HG02798 (cell line): ENCODE measurements around the gene PHGDH.
"Not testable (repeated sequence)": the region's sequence is repeated elsewhere in the genome, so short reads cannot be mapped to it uniquely, and the experiment has no call there.

Source experiments
- ATAC-seq: cut with Tn5 transposase; IDR thresholded peaks from one replicate; pipeline ENCODE4 v1.9.1; 2021; ENCODE audit warnings: mild to moderate bottlenecking; ENCODE audit not compliant: unreplicated experiment, poor library complexity

Gene PHGDH

DNA sequence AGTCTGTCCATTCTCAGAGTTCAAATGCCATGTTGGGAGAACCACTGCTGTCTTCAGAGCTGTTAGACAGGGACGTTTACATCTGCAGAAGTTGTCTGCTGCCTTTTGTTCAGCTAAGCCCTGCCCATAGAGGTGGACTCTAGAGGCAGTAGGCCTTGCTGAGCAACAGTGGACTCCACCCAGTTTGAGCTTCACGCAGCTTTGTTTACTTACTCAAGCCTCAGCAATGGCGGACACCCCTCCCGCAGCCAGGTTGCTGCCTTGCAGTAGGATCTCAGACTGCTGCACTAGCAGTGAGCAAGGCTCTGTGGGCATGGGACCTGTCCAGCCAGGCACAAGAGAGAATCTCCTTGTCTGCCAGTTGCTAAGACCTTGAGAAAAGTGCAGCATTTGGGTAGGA, 14.9 kb upstream of the PHGDH start:
- not testable (repeated sequence) for ATAC-seq

DNA sequence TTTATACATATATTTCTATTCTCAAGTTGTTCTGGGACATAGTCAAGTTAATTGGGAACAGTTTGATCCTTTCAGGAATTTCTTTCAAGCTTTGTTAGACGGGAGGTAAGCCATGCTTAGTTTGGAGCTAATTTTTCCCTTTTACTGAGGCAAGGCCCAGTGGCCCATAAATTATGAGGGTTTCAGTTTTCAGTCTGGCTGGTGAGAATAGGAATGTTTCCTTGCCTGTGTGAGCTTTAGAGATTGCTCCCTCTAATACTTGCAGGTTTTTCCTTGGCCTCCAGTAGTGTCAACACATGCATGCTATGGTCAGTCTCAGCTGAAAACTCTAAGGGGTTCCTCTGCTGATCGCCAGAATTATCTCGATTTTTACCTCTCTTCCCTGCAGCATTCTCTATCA, 14.1 kb upstream of the PHGDH start:
- ATAC-seq = no peak

DNA sequence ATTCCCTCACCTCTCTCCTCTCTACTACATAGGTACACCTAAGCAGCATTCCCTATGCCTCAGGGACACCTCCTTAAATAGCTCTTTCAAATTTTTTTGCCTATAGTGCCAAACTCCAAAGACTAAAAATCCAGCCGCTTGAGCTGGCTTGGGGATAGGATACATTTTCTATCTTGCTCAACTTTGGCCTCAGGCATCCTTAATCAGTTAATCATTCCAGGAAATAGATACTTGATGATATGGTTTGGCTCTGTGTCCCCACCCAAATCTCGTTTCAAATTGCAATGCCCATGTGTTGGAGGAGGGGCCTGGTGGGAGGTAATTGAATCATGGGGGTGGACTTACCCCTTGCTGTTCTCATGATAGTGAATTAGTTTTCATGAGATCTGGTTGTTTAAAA, 11.4 kb upstream of the PHGDH start:
- ATAC-seq = no peak

DNA sequence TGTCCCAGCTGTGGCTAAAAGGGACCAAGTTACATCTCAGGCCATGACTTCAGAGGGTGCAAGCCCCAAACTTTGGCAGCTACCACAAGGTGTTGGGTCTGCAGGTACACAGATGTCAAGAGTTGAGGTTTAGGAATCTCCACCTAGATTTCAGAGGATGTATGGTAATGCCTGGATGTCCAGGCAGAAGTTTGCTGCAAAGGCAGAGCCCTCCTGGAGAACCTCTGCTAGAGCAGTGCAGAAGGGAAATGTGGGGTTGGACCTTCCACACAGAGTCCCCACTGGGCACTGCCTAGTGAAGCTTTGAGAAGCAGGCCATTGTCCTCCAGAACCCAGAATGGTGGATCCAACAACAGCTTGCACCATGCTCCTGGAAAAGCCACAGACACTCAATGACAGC, 10.1 kb upstream of the PHGDH start:
- no peak for ATAC-seq

DNA sequence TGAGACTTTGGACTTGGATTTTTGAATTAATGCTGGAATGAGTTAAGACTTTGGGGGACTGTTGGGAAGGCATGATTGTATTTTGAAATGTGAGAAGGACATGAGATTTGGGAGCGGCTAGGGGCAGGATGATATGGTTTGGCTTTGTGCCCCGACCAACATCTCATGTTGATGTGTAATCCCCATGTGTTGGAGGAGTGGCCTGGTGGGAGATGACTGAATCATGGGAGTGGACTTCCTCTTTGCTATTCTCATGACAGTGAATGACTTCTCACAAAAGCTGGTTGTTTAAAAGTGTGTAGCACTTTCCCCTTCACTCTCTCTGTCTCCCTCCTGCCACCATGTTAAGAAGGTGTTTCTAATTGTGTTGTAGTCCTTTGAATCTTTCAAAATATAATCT, 9.3 kb upstream of the PHGDH start:
- no peak for ATAC-seq

DNA sequence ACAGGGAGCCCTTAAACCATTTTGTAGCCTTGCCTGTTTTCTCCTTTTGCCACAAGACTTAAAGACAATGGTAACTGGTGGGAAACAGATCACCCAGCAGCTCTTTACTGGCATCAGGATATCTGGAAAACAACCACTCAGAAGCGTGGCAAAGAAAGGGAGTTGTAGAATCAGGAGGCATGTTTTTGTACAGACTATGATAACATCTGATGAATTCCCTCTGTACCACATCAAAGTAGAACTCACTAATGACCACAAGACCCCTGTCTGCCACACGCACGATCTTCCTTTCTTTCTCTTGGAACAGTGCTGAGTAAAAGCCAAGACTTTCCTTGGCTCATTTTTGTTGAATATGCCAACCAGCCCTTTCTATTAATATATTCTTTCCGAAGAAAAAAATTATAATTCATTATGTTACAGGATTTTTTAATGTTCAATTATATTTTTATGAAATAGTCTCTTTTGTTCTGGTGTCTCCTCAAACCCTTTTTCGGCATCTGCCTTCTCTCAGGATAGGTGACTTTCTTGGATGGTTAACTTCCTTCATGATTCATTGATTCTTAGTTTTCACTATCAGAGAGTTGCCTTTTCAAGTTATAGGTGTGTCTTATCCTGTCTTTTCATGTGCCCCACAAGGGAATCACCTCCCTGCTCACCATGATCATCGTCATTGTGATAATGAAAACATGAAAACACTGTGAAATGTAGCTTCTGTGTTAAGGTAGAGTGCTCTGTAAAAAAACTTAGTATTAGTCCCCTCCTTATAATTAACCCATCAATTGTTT, 7.9 kb upstream of the PHGDH start:
- no peak for ATAC-seq

DNA sequence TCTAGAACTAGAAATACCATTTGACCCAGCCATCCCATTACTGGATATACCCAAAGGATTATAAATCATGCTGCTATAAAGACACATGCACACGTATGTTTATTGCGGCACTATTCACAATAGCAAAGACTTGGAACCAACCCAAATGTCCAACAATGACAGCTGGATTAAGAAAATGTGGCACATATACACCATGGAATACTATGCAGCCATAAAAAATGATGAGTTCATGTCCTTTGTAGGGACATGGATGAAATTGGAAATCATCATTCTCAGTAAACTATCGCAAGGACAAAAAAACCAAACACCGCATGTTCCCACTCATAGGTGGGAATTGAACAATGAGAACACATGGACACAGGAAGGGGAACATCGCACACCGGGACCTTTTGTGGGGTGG, 5.1 kb upstream of the PHGDH start:
- ATAC-seq = not testable (repeated sequence)

DNA sequence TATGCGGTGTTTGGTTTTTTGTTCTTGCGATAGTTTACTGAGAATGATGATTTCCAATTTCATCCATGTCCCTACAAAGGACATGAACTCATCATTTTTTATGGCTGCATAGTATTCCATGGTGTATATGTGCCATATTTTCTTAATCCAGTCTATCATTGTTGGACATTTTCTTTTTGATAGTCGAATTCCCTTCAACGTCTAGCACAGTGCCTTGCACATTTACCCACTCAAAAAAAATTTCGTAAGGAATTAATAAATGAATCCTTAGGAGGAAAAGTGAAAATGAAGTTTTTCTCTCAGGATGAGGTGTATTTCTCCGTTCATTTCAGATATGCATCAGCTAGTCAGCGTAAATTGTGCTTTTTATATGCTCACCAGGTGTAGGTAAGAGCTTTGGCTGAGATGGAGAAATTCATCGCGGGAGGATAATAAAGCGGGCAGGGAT, 354 bp upstream of the PHGDH start:
- not testable (repeated sequence) for ATAC-seq

DNA sequence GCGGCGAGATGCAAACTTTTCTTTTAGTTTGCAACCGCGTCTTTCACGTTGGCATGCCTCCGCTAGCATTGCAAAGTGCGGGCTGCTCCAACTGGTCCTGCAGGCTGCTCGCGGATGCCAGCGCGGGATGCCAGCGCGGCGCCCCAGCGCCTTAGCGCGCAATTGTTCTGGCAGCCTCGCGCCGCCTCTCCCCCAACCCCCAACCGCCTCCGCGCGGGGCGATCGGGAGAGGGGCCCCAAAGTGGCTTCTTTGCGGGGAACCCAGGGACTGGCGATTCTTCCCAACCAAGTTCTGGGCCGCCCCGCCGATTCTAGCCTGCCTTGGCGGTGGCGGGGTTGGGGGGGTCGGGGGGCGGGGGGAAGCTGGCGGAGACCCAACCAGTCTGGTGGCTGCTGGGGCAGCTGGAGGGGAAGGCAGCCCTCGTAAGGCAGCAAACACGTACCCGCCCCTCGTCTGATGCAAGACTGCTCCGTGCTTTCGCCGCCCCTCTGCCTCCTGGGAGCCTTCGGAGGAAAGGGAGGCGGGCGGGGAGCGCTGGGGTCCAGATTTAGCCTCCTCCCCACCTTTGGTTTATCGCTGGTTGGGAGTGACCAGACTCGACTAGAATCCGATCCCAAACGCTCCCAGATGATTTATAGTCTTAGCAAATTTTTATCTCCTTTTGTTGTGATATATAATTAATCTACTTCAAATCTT, 756 bp downstream of the PHGDH start:
- no peak for ATAC-seq

DNA sequence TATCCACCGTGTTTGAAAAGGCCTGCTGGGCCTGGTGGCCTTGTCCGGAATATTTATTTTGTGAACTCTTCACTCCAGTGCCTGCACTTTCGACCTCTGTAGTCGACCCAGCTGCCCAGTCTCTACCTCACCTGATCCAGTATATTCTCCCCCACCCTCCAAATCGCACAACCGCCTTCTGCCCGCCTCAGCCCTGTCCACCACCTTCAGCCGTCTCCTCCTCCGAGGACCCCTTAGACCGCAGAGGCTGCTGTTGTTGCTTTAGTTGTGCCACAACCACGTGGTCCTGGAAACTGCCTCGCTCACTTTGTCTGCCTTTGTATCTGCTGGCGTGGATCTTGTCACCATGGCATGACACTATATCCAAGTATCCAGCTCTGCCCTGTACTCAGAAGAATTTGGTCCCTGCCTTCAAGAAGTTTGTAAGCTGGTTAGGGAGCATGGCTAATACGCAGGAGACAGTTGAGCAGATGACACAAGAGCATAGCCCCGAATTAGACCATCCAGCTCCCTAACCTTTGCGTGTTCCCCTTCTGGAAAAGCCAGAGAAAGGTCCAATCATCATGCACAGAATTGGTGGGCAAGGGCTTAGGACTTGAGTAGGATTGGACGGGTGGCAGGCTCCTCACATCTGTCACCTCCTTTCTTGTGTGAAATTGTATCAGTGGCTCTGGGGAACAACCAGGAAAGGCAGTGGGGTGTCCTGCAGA, 1.5 kb downstream of the PHGDH start:
- ATAC-seq = no peak

DNA sequence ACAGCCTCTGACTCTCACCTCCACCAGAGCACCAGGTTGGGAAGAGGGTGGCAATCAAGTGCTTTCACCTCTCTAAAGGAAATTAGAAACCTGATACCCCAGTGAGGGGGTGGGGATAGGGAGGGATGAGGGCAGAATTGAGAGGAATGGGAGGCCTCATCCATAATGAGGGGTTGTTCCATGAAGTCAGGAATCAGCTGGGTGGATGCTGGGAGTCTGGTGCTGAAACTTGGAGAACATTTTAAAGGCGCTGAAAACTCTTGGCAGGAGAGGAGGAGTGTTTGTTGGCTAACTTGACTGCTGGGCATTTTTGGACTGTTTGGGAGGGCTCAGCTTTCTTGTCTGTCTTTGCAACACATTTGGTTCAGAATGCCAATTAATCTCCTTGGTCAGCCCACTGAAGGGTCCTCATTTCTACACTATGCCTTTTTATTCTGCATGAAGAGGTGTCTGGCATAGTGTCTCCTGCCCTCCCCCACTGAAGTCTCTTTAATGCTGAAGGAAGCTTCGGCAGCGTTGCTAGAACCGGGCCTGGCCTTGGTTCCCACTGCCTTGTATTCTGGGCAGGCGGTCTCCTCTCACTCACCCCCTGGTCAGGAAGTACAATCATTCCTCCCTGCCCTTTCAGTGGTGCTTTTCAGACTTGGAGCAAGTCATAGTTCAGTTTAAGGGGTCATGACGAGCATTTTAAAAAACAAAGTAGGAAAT, 2.2 kb downstream of the PHGDH start:
- no peak for ATAC-seq

DNA sequence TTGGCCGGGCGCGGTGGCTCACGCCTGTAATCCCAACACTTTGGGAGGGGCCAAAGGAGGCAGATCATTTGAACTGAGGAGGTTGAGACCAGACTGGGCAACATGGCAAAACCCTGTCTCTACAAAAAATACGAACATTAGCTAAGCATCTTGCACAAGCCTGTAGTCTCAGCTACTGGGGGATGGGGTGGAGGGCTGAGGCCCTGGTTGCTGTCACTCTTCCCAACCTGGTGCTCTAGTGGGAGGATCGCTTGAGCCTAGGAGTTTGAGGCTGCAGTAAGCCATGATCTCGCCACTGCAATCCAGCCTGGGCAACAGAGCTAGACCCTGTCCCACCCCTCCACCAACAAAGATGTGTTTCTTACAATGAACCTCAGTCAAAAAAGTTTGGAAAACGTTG, 2.8 kb downstream of the PHGDH start:
- ATAC-seq = no peak

DNA sequence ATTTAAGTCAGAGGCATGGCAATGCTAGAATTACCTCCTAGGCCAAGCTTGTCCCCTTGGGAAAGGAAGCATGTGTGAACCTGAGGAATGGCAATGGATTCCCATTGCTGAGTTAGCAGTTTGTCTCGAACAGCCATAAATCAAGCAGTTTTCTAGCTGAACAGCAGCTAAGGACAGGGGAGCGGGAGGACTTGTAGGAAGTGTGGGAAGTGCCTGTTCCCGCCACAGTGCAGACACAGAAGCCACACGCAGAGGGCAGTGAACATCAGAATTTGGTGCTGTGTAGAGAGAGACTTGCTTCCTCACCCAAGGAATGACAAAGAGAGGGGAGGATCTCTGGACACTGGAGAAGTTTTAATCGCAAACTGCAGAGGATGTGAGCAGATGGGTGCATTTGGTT, 3.8 kb downstream of the PHGDH start:
- no peak for ATAC-seq

DNA sequence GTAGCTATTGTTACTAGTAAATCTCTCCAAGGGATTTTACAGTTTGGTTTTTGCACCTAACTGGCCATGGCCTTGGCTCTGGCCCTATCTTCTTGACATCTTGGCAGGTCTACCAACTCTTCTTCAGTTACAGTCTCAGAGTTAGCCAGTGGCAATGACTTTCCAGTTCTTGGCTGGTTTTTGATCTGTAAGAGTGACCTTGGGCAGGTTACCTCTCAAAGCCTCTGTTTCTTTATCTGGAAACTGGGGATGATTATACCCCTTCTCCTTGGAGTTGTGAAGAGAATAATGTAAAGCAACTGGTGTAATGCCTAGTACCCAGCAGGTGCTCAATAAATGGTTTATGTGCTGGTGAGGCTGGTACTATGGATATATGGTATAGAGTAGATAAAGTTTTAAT, 6.7 kb downstream of the PHGDH start:
- no peak for ATAC-seq

DNA sequence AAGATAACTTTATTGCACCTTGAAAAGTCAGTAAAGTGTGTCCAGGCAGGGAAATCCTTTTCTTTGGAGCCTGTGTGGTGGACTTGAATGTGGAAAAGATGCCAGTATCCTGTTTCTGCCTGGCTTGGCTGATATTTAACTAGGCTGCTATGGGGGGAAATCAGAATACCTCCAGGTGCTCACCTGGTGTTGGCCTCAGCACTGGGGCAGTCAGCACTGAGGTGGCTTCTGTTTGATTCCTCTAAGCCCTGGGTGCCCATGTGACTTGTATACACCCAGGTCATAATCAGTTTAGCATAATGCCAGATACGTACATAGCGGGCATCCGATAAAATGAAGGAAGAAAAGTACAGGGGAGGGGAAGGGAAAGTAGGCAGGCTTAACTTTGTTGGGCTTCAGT, 7.2 kb downstream of the PHGDH start:
- ATAC-seq = no peak

DNA sequence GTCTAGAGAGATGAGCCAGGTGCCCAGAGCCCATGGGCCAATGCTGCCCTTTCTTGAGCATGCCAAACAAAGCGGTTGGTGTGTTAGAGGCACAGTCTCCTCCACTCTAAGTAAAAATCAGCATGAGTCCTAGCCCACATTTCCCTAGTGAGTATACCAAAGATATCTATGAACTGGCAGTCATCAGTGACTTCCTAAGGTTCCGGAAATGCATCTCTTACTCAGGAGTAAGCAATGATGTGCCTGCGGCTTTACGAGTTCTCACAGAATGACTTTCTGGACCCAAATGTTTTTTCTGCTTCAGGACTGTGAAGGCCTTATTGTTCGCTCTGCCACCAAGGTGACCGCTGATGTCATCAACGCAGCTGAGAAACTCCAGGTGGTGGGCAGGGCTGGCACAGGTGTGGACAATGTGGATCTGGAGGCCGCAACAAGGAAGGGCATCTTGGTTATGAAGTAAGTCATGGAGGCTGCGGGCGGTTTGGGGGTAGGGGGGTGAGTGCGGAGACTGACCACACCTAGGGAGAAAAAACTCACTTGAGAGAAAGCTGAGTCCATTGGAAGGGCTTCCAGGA, 9.2 kb downstream of the PHGDH start:
- ATAC-seq = no peak

DNA sequence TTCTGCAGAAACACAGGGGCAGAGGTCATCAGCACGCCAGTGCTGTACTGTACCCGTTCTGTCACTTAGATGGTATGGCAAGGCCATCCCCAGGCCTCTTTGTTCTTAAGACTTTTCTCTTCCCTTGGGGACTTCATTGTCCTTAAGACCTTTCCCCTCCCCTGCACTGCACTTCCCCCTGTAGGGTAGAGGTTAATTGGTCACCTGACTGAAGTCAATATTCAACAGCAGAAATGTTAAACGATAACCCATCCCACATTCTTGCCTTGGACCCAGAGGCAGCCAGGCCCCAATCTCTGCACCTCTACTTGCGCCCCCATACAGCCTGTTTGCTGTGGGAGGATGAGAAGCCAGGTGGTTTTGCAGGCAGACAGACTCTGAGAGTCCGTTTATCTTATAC, 10.2 kb downstream of the PHGDH start:
- ATAC-seq = no peak

DNA sequence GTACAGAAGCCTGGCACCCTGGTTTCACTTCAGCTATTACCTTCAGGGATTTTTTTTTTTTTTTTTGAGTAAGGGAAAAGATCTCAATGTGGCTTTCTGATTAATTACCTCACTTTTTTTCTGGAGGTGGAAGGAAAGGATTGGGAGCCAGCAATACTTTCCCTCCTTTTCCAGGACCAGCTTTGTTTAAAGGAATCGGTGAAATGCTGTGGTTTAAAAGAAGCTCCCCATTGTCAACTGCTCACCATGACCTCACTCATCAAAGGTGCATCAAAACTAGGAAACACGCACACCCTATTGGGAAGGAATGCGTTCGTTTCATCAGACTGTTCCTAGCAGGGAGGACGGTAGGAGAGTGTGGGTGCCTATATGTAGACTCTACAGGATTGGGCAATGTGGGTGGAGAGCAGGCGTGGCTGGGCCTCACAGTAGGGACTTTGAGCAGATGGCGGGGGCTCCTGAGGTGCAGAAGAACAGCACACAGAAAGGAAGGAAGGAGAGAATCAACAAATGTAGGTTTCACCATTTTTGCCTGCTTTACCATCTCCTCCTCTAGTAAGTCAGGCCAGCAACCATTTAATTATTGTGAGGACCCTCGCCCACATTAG, 13.0 kb downstream of the PHGDH start:
- ATAC-seq = no peak

DNA sequence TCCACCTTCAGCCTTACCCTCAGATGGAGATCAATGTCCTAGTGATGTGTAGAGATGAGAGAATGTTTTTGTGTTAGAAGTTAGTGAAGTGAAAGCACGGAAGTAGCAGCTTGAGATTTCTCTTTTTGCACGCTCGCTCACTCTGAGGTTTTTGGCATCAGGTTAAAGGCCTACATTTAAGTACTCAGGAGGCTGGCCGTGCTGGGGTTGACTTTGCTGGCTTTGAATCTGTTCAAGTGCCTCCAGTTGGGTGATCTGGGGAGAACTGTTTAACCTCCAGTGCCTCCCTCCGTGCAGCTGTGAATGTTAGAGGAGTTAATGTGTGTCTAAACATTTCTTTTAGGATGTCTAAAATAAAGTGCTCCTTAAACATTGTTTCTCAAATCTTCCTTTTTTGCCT, 13.9 kb downstream of the PHGDH start:
- no peak for ATAC-seq

DNA sequence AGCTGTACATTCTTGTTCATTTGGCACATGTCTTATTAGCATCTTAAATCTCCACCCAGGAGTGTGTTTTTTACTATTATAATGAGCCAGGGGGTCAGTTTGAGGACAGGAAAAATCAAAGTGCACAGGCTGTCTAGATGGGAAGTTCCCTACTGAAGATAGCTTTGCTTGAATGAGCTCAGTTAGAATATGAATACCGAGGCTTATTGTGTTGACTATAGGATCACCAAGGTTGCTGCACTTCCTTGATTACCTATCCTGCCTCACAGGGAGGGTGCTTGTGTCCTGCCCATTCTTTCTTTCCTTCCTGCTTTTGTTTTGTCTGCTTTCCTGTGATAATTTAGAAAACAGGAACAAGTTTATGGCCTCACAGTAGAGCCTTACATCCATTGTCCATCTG, 16.3 kb downstream of the PHGDH start:
- ATAC-seq = no peak
